Measurements from ENCODE around the gene ADGRL1. TPM values are rescaled to one million over a fixed set of nuclear protein-coding genes. Genes with fewer than 3 reads are reported as not detected.

ADGRL1 gene
- polyA plus RNA-seq, 3 donors = 1.7 TPM; not detected in 2

DNA sequence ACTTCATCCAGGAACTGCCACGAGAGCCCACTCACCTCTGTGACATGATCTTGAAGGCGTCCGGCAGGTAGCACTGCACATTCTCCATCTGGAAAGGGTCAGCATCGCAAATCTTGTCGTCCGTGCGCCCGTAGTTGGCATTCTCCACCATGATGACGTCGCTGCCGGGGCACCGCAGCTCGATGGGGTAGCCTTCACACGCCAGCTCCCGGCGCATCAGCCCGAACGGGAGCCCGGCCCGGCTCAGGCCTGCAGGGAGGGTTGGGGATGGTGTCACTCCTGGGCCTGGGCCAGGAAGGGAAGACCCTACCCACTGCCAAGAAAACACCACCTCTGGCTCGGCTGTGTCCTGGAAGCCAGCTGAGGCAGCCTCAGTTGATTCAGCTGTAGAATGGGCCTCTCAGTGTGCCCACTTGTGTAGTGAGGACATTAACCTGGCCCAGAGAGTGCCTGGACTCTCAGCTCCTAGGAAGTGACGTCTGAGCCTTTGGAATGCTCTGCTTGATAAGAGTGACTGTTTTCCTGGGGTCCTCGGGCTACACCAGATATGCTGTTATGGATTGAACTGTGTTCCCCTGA, 28.4 kb downstream of the ADGRL1 start:
- no peak overlapping the region for H3K27ac Mint-ChIP-seq
- H3K9ac ChIP-seq (ENCODE audit: insufficient read depth, low read length, poor library complexity, severe bottlenecking) = no peak overlapping the region
- no peak overlapping the region for H3K4me3 Mint-ChIP-seq
- peaks cover 3 to 8% of the 10 kb centered on the region in 2 donors for H3K36me3 Mint-ChIP-seq
- H3K9me3 ChIP-seq (replicated peaks in 1 of 2; ENCODE audit: control insufficient read depth in 1 of 2, insufficient read depth in 1 of 2, low read length in 2 of 2) = no peaks in the 10 kb centered on the region
- no peaks in the 10 kb centered on the region for H3K9me3 Mint-ChIP-seq
- 96% methylated on average over 12 of the region's 23 CpGs for WGBS (ENCODE audit: insufficient coverage)
- intact Hi-C loops (cut with micrococcal nuclease) = no loop called here
- no peak overlapping the region for H2AFZ ChIP-seq (ENCODE audit: insufficient read depth, low read depth, low read length, poor library complexity, severe bottlenecking)
- H3K36me3 ChIP-seq (replicated peaks in 1 of 2; ENCODE audit: control insufficient read depth in 1 of 2, insufficient read depth in 2 of 2, low read length in 2 of 2) = no peaks in the 10 kb centered on the region
- H3K27ac ChIP-seq (ENCODE audit: low read depth in 1 of 2, low read length in 2 of 2) = no peak overlapping the region
- H4K20me1 ChIP-seq (ENCODE audit: insufficient read depth, low read length) = no peaks in the 10 kb centered on the region
- H3K4me2 ChIP-seq (replicated peaks; ENCODE audit: extremely low read depth, low read length, poor library complexity, severe bottlenecking) = no peak overlapping the region
- H3K79me2 ChIP-seq (ENCODE audit: insufficient read depth, low read length) = no peaks in the 10 kb centered on the region
- H3K4me1 ChIP-seq (ENCODE audit: control insufficient read depth in 1 of 2, insufficient read depth in 2 of 2, low read length in 2 of 2) = no peaks in the 10 kb centered on the region
- peaks cover 0 to 5% (median 1%) of the 10 kb centered on the region in 3 donors for H3K27me3 Mint-ChIP-seq (ENCODE audit: low read depth in 3 of 3)
- TF ChIP-seq, protein P1, sequence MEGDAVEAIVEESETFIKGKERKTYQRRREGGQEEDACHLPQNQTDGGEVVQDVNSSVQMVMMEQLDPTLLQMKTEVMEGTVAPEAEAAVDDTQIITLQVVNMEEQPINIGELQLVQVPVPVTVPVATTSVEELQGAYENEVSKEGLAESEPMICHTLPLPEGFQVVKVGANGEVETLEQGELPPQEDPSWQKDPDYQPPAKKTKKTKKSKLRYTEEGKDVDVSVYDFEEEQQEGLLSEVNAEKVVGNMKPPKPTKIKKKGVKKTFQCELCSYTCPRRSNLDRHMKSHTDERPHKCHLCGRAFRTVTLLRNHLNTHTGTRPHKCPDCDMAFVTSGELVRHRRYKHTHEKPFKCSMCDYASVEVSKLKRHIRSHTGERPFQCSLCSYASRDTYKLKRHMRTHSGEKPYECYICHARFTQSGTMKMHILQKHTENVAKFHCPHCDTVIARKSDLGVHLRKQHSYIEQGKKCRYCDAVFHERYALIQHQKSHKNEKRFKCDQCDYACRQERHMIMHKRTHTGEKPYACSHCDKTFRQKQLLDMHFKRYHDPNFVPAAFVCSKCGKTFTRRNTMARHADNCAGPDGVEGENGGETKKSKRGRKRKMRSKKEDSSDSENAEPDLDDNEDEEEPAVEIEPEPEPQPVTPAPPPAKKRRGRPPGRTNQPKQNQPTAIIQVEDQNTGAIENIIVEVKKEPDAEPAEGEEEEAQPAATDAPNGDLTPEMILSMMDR (IDR thresholded peaks at IDR 0.05) = no peak
- DNase-seq = no peak
- H3K4me3 ChIP-seq (replicated peaks in 1 of 3; ENCODE audit: low read depth in 2 of 3, low read length in 3 of 3) = no peak overlapping the region
- H3K4me1 Mint-ChIP-seq = no peaks in the 10 kb centered on the region
- H3K27me3 ChIP-seq (ENCODE audit: control insufficient read depth in 2 of 2, insufficient read depth in 2 of 2, low read length in 2 of 2) = no peaks in the 10 kb centered on the region

DNA sequence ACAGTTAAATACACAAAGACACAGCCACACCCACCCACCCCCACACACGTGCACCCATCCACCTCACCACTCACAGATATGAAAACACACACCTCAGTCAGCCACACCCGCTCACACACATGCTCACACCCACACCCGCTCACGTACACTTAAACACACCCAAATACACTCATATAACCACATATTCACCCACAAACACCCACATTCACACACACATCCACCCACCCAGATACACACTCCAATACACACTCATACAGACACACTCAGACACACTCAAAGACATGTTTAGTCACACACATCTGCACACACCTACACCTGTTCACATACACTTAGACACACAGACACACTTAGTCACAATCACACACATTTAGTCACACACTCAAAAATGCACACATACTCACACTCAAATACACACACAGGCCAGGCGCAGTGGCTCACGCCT, 30.6 kb downstream of the ADGRL1 start:
- Mint-ChIP-seq H3K9me3 (peaks cover 0 to 5% (median 4%) of the 10 kb centered on the region in 7 donors), H3K27ac (no peak overlapping the region), H3K36me3 (peaks cover 3 to 12% of the 10 kb centered on the region in 2 donors), H3K4me3 (no peak overlapping the region), H3K27me3 (ENCODE audit: low read depth in 3 of 3) (peaks cover 0 to 5% (median 0%) of the 10 kb centered on the region in 3 donors), H3K4me1 (peaks cover 2% of the 10 kb centered on the region)
- DNase-seq = no peak
- intact Hi-C loops (cut with micrococcal nuclease) = no loop called here
- no peaks in the 10 kb centered on the region for H3K27me3 ChIP-seq (ENCODE audit: control insufficient read depth in 2 of 2, insufficient read depth in 2 of 2, low read length in 2 of 2)
- no peaks in the 10 kb centered on the region for H3K9me3 ChIP-seq (replicated peaks in 1 of 2; ENCODE audit: control insufficient read depth in 1 of 2, insufficient read depth in 1 of 2, low read length in 2 of 2)
- no peaks in the 10 kb centered on the region for H3K36me3 ChIP-seq (replicated peaks in 1 of 2; ENCODE audit: control insufficient read depth in 1 of 2, insufficient read depth in 2 of 2, low read length in 2 of 2)
- H3K4me1 ChIP-seq (ENCODE audit: control insufficient read depth in 1 of 2, insufficient read depth in 2 of 2, low read length in 2 of 2) = no peaks in the 10 kb centered on the region
- TF ChIP-seq, protein P1 (IDR thresholded peaks at IDR 0.05) = no peak
- no peak overlapping the region for H3K9ac ChIP-seq (ENCODE audit: insufficient read depth, low read length, poor library complexity, severe bottlenecking)
- H3K4me3 ChIP-seq (replicated peaks in 1 of 3; ENCODE audit: low read depth in 2 of 3, low read length in 3 of 3) = no peak overlapping the region
- H2AFZ ChIP-seq (ENCODE audit: insufficient read depth, low read depth, low read length, poor library complexity, severe bottlenecking) = no peak overlapping the region
- H4K20me1 ChIP-seq (ENCODE audit: insufficient read depth, low read length) = no peaks in the 10 kb centered on the region
- WGBS (ENCODE audit: insufficient coverage) = 97% methylated on average over 6 of the region's 6 CpGs
- no peak overlapping the region for H3K4me2 ChIP-seq (replicated peaks; ENCODE audit: extremely low read depth, low read length, poor library complexity, severe bottlenecking)
- H3K27ac ChIP-seq (ENCODE audit: low read depth in 1 of 2, low read length in 2 of 2) = no peak overlapping the region
- H3K79me2 ChIP-seq (ENCODE audit: insufficient read depth, low read length) = no peaks in the 10 kb centered on the region
